Neural progenitor cell (in vitro differentiated cells): ENCODE data around the gene PHLDB2. TPM values are rescaled to one million over a fixed set of nuclear protein-coding genes. Genes with fewer than 3 reads are reported as not detected.
A peak's percentile ranks its signal among the peaks of the same experiment; 100 is the strongest.

Experiments used
- DNase-seq: peaks from one replicate; pipeline ENCODE4 v3.0.0-alpha.2; 2016; ENCODE audit warnings: low spot score
- H2AFZ ChIP-seq: fragments of 200-600 bp; sonication (generic); replicated peaks from 2 replicates; pipeline ENCODE4 v1.6.1; 2016; ENCODE audit warnings: antibody characterized with exemption
- H3F3A ChIP-seq: fragments of 200-600 bp; sonication (generic); 2 replicates; pipeline ENCODE4 v1.6.1; 2016; ENCODE audit warnings: antibody characterized with exemption, low read depth
- H3K27ac ChIP-seq: fragments of 200-600 bp; sonication (generic); 2 replicates; pipeline ENCODE4 v1.5.1; 2016; ENCODE audit warnings: mild to moderate bottlenecking
- H3K27me3 ChIP-seq: fragments of 200-600 bp; sonication (generic); 2 replicates; pipeline ENCODE4 v1.6.1; 2016; ENCODE audit warnings: mild to moderate bottlenecking, moderate library complexity
- H3K36me3 ChIP-seq: fragments of 200-600 bp; sonication (generic); 2 replicates; pipeline ENCODE4 v1.5.1; 2016
- H3K4me1 ChIP-seq: fragments of 200-600 bp; sonication (generic); 2 replicates; pipeline ENCODE4 v1.6.1; 2016; ENCODE audit warnings: mixed run types
- H3K4me2 ChIP-seq: fragments of 200-600 bp; sonication (generic); 2 replicates; pipeline ENCODE4 v1.6.1; 2016
- H3K4me3 ChIP-seq: fragments of 200-600 bp; sonication (generic); 2 replicates; pipeline ENCODE4 v1.5.1; 2016
- H3K79me2 ChIP-seq: fragments of 200-600 bp; sonication (generic); 2 replicates; pipeline ENCODE4 v1.6.1; 2016; ENCODE audit warnings: low read depth
- H3K9ac ChIP-seq: fragments of 200-600 bp; sonication (generic); 2 replicates; pipeline ENCODE4 v1.6.1; 2016
- H3K9me3 ChIP-seq: fragments of 200-600 bp; sonication (generic); 2 replicates; pipeline ENCODE4 v1.5.1; 2016; ENCODE audit warnings: low read depth
- H4K20me1 ChIP-seq: fragments of 200-600 bp; sonication (generic); 2 replicates; pipeline ENCODE4 v1.6.1; 2016; ENCODE audit warnings: low read depth
- H3K27ac Mint-ChIP-seq: 3 replicates; pipeline ENCODE4 v1.8.0; 2021; ENCODE audit warnings: mixed read lengths
- H3K27me3 Mint-ChIP-seq: 2 replicates; pipeline ENCODE4 v1.8.0; 2022; ENCODE audit warnings: low read depth, mild to moderate bottlenecking, inconsistent platforms, moderate library complexity, mixed read lengths; ENCODE audit not compliant: insufficient read depth
- H3K36me3 Mint-ChIP-seq: 3 replicates; pipeline ENCODE4 v1.8.0; 2021; ENCODE audit warnings: mixed read lengths
- H3K4me1 Mint-ChIP-seq: 3 replicates; pipeline ENCODE4 v1.8.0; 2021; ENCODE audit warnings: mixed read lengths
- H3K4me3 Mint-ChIP-seq: 3 replicates; pipeline ENCODE4 v1.8.0; 2021; ENCODE audit warnings: mild to moderate bottlenecking, moderate library complexity, mixed read lengths
- H3K9me3 Mint-ChIP-seq: 3 replicates; pipeline ENCODE4 v1.8.0; 2020; ENCODE audit warnings: mixed read lengths
- EZH2 ChIP-seq: fragments of 200-600 bp; sonication (generic); IDR thresholded peaks from 2 replicates; pipeline ENCODE4 v1.6.1; 2017; ENCODE audit warnings: antibody characterized with exemption, mild to moderate bottlenecking, moderate library complexity
- EZH2phosphoT487 ChIP-seq: fragments of 200-600 bp; sonication (generic); IDR thresholded peaks from 2 replicates; pipeline ENCODE4 v1.6.1; 2017; ENCODE audit warnings: antibody characterized with exemption
- total RNA-seq: library from RNA; depleted of rRNA; stranded (reverse); fragments of >200 nt; gene quantifications from 2 replicates; pipeline ENCODE4 v1.2.3, GENCODE V29; 2015; ENCODE audit warnings: low replicate concordance
- TF ChIP-seq, protein P1 (sequence below): fragments of 200-600 bp; sonication (generic); IDR thresholded peaks from 2 replicates; pipeline ENCODE4 v1.5.1; 2017; ENCODE audit warnings: antibody characterized with exemption, mild to moderate bottlenecking

The PHLDB2 gene
- total RNA-seq, 1 donor from 2014 or later, result 15.9 TPM

- Mint-ChIP-seq H3K9me3 (no peaks in the 10 kb centered on the region), H3K4me3 (peak overlapping the region; percentile 99), H3K27me3 (peaks cover 8% of the 10 kb centered on the region), H3K4me1 (peaks cover 63% of the 10 kb centered on the region), H3K27ac (peak overlapping the region; percentile 99), H3K36me3 (peaks cover 41% of the 10 kb centered on the region)
- Histone ChIP-seq H3K27ac (no peak overlapping the region), H3K36me3 (no peaks in the 10 kb centered on the region), H4K20me1 (peaks cover 52% of the 10 kb centered on the region), H3F3A (peaks cover 38% of the 10 kb centered on the region), H2AFZ (no peak overlapping the region), H3K9ac (no peak overlapping the region), H3K4me1 (peaks cover 51% of the 10 kb centered on the region), H3K79me2 (peaks cover 29% of the 10 kb centered on the region), H3K4me3 (peak overlapping the region; percentile 66), H3K27me3 (peaks cover 20% of the 10 kb centered on the region), H3K4me2 (peak overlapping the region; percentile 99), H3K9me3 (no peaks in the 10 kb centered on the region)
- DNase-seq, result no peak
- TF ChIP-seq EZH2, result no peak
- TF ChIP-seq, protein P1, sequence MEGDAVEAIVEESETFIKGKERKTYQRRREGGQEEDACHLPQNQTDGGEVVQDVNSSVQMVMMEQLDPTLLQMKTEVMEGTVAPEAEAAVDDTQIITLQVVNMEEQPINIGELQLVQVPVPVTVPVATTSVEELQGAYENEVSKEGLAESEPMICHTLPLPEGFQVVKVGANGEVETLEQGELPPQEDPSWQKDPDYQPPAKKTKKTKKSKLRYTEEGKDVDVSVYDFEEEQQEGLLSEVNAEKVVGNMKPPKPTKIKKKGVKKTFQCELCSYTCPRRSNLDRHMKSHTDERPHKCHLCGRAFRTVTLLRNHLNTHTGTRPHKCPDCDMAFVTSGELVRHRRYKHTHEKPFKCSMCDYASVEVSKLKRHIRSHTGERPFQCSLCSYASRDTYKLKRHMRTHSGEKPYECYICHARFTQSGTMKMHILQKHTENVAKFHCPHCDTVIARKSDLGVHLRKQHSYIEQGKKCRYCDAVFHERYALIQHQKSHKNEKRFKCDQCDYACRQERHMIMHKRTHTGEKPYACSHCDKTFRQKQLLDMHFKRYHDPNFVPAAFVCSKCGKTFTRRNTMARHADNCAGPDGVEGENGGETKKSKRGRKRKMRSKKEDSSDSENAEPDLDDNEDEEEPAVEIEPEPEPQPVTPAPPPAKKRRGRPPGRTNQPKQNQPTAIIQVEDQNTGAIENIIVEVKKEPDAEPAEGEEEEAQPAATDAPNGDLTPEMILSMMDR, result no peak
- no peak for TF ChIP-seq EZH2phosphoT487
Observed at GRCh38 chr3:112000966-112001365, 141.9 kb downstream of the PHLDB2 start.

DNA sequence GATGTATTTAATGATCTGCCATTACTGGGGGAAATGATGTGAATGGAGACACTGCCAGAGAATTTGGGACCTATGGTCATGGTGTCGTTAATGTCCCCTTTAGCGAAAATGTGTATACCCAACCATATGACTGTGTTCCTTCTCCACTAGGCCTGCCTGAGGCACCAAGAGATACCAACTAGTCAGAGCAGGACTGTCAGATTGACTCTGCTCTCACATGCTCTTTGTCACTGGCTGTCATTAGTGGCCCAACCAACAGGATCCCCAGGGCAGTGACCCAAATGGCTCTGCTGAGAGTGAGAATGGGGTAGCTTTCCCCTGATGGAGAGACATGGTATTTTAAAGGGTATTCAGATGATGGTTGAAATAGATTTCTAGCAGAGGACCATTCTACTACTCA, 142.5 kb downstream of the PHLDB2 start:
- Histone ChIP-seq H4K20me1 (peaks cover 52% of the 10 kb centered on the region), H3F3A (peaks cover 38% of the 10 kb centered on the region), H3K36me3 (no peaks in the 10 kb centered on the region), H2AFZ (no peak overlapping the region), H3K27ac (no peak overlapping the region), H3K4me3 (peak overlapping the region; percentile 66), H3K4me2 (peak overlapping the region; percentile 99), H3K27me3 (peaks cover 20% of the 10 kb centered on the region), H3K79me2 (peaks cover 29% of the 10 kb centered on the region), H3K4me1 (peaks cover 51% of the 10 kb centered on the region), H3K9ac (no peak overlapping the region), H3K9me3 (no peaks in the 10 kb centered on the region)
- no peak overlapping the region for H3K27ac Mint-ChIP-seq
- H3K36me3 Mint-ChIP-seq, result peaks cover 44% of the 10 kb centered on the region
- H3K4me3 Mint-ChIP-seq, result peak overlapping the region; percentile 99
- TF ChIP-seq, protein P1, result no peak
- no peak for TF ChIP-seq EZH2phosphoT487
- TF ChIP-seq EZH2, result no peak
- no peak for DNase-seq
- peaks cover 8% of the 10 kb centered on the region for H3K27me3 Mint-ChIP-seq
- no peaks in the 10 kb centered on the region for H3K9me3 Mint-ChIP-seq
- H3K4me1 Mint-ChIP-seq, result peaks cover 63% of the 10 kb centered on the region

- peak overlapping the region; percentile 99 for H3K4me3 Mint-ChIP-seq
- Histone ChIP-seq H3K27ac (no peak overlapping the region), H3K4me3 (peak overlapping the region; percentile 66), H3K4me1 (peaks cover 51% of the 10 kb centered on the region), H3K79me2 (peaks cover 29% of the 10 kb centered on the region), H3K9me3 (no peaks in the 10 kb centered on the region), H3K9ac (no peak overlapping the region), H3K27me3 (peaks cover 20% of the 10 kb centered on the region), H3K36me3 (no peaks in the 10 kb centered on the region), H3K4me2 (peak overlapping the region; percentile 99), H2AFZ (no peak overlapping the region), H3F3A (peaks cover 38% of the 10 kb centered on the region), H4K20me1 (peaks cover 52% of the 10 kb centered on the region)
- no peak for DNase-seq
- no peak overlapping the region for H3K27ac Mint-ChIP-seq
- peaks cover 61% of the 10 kb centered on the region for H3K4me1 Mint-ChIP-seq
- H3K27me3 Mint-ChIP-seq, result peaks cover 8% of the 10 kb centered on the region
- H3K36me3 Mint-ChIP-seq, result peaks cover 48% of the 10 kb centered on the region
- H3K9me3 Mint-ChIP-seq, result no peaks in the 10 kb centered on the region
- TF ChIP-seq, protein P1, result no peak
- TF ChIP-seq EZH2 (no peak), EZH2phosphoT487 (no peak)
Observed at GRCh38 chr3:112002096-112002971, 143.3 kb downstream of the PHLDB2 start.
